Calu3 (cell line): Measurements from ENCODE around the gene PTBP2. TPM values are rescaled to one million over a fixed set of nuclear protein-coding genes. Genes with fewer than 3 reads are reported as not detected.

Experiments
- BruUV-seq: library from RNA; stranded (reverse); fragments of 400-500 nt; replicated peaks from 2 replicates; lab custom pipeline; 2021; lab: Mats Ljungman, UMichigan
- CTCF ChIA-PET: fragments of 300-600 bp; sonication (Branson Sonifier 250); formaldehyde crosslinking; loops from one replicate; lab custom pipeline; 2022; ENCODE audit warnings: antibody characterized with exemption; lab: Charles Lee
- DNase-seq: peaks from one replicate; pipeline ENCODE4 v3.0.0; 2022
- H3K27ac Mint-ChIP-seq: one replicate; pipeline ENCODE4 v1.8.0; 2022; ENCODE audit warnings: mixed read lengths; ENCODE audit not compliant: unreplicated experiment
- H3K27me3 Mint-ChIP-seq: one replicate; pipeline ENCODE4 v1.8.0; 2022; ENCODE audit warnings: mixed read lengths; ENCODE audit not compliant: unreplicated experiment
- H3K36me3 Mint-ChIP-seq: one replicate; pipeline ENCODE4 v1.8.0; 2022; ENCODE audit warnings: mild to moderate bottlenecking, moderate library complexity, mixed read lengths; ENCODE audit not compliant: insufficient read depth, unreplicated experiment
- H3K4me1 Mint-ChIP-seq: one replicate; pipeline ENCODE4 v1.8.0; 2022; ENCODE audit warnings: mild to moderate bottlenecking, low read depth, mixed read lengths; ENCODE audit not compliant: unreplicated experiment
- H3K4me3 Mint-ChIP-seq: one replicate; pipeline ENCODE4 v1.8.0; 2022; ENCODE audit warnings: mild to moderate bottlenecking, low read depth, moderate library complexity, mixed read lengths; ENCODE audit not compliant: unreplicated experiment
- H3K9me3 Mint-ChIP-seq: one replicate; pipeline ENCODE4 v1.8.0; 2022; ENCODE audit warnings: low read depth, mixed read lengths; ENCODE audit not compliant: unreplicated experiment
- CTCF ChIP-seq: fragments of 200-600 bp; IDR thresholded peaks from one replicate; pipeline ENCODE4 v1.8.0; 2022; ENCODE audit warnings: antibody characterized with exemption; ENCODE audit not compliant: unreplicated experiment
- intact Hi-C: fragments of 100-400 bp; cut with micrococcal nuclease; formaldehyde crosslinking; loops from one replicate; pipeline ENCODE4 v1.10.0; 2022; ENCODE audit not compliant: unreplicated experiment
- total RNA-seq: library from RNA; stranded (reverse); gene quantifications from 2 replicates; pipeline ENCODE4 v1.2.3, GENCODE V29; 2022

The PTBP2 gene
- total RNA-seq, 1 experiment from 2014 or later, result 31.0 TPM

- Mint-ChIP-seq H3K27me3 (no peaks in the 10 kb centered on the region), H3K9me3 (peaks cover 3% of the 10 kb centered on the region), H3K4me1 (no peaks in the 10 kb centered on the region), H3K36me3 (peaks cover 47% of the 10 kb centered on the region), H3K27ac (no peak overlapping the region), H3K4me3 (no peak overlapping the region)
- TF ChIP-seq CTCF, result no peak
- intact Hi-C loops, result no loop called here
- no peak for DNase-seq
- no TSS peak for BruUV-seq
- CTCF ChIA-PET, result no interaction called here
Measured at GRCh38 chr1:96727860-96728259, 6.3 kb downstream of the PTBP2 start.

- Mint-ChIP-seq H3K9me3 (peaks cover 3% of the 10 kb centered on the region), H3K27ac (no peak overlapping the region), H3K4me1 (no peaks in the 10 kb centered on the region), H3K4me3 (no peak overlapping the region), H3K36me3 (peaks cover 48% of the 10 kb centered on the region), H3K27me3 (no peaks in the 10 kb centered on the region)
- CTCF ChIA-PET, result no interaction called here
- no TSS peak for BruUV-seq
- TF ChIP-seq CTCF, result no peak
- intact Hi-C loops, result no loop called here
- DNase-seq, result no peak
Measured at GRCh38 chr1:96730574-96731298, 9.2 kb downstream of the PTBP2 start.

GRCh38 chr1:96741335-96741734 is 19.8 kb downstream of the PTBP2 start:
- DNase-seq, result no peak
- BruUV-seq, result no TSS peak
- no peak for TF ChIP-seq CTCF
- H3K27me3 Mint-ChIP-seq, result no peaks in the 10 kb centered on the region
- H3K4me1 Mint-ChIP-seq, result no peaks in the 10 kb centered on the region
- H3K9me3 Mint-ChIP-seq, result no peaks in the 10 kb centered on the region
- no peak overlapping the region for H3K4me3 Mint-ChIP-seq
- CTCF ChIA-PET, result no interaction called here
- H3K27ac Mint-ChIP-seq, result no peak overlapping the region
- peaks cover 1% of the 10 kb centered on the region for H3K36me3 Mint-ChIP-seq
- intact Hi-C loops, result no loop called here

- H3K36me3 Mint-ChIP-seq, result peaks cover 10% of the 10 kb centered on the region
- intact Hi-C loops, result no loop called here
- no peak for DNase-seq
- CTCF ChIA-PET, result interaction anchor here (0.7 kb wide), 1 partner anchor 615 kb away, joined by 3 read pairs; no protein-coding TSS in a partner anchor
- H3K27ac Mint-ChIP-seq, result no peak overlapping the region
- H3K4me3 Mint-ChIP-seq, result no peak overlapping the region
- H3K9me3 Mint-ChIP-seq, result no peaks in the 10 kb centered on the region
- no peaks in the 10 kb centered on the region for H3K27me3 Mint-ChIP-seq
- H3K4me1 Mint-ChIP-seq, result peaks cover 8% of the 10 kb centered on the region
- no TSS peak for BruUV-seq
- no peak for TF ChIP-seq CTCF
Measured at GRCh38 chr1:96746440-96747420, 25.1 kb downstream of the PTBP2 start.
